GM10847 (cell line): ENCODE data around the gene TMEM222.

Experiments
- POLR2A ChIP-seq: IDR thresholded peaks from 2 replicates; pipeline ENCODE4 v1.6.1; 2011; ENCODE audit not compliant: insufficient read length; ENCODE audit errors: extremely low read depth

Gene TMEM222

DNA sequence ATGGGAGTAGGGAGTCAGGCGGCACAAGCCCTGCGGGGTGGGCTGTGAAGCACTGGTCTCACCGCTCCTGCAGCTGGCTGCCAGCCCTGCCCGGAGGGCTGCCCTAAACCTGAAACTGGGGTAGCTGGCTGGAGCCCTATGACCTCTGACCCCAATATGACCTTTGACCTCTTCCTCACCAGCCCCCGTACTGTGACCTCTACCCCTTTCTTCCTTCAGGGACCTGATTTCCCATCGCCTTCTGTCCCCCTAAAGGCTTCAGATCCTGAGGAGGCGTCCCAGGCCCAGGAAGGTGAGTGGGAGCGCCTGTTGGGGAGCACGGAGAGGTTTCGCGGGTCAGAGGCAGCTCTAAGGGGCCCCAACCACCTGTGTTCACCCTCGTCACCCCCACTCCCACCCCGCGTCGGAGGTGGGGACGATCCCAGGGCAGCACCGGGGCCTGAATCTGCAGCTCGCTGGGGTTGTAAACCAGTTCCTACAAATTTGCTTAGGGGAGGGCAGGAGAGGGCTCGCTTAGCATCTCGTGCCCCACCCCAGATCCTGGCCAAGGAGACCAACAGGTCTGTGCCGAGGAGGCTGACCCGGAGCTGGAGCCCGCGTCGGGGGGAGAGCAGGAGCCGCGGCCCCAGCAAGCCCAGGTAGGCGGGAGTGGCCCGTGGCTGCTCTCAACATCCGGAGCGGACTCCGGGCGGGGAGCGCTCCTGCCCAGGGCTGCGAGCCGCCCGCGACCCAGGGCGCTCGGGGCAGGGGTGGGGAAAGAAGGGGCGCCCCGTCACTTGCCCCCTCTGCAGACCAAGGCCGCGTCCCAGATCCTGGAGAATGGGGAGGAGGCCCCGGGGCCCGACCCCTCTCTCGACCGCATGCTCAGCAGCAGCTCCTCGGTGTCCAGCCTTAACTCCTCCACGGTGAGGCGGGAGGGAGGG is 27.2 kb downstream of the TMEM222 start:
- no peak for TF ChIP-seq POLR2A

GRCh38 chr1:27349784-27350662 is 28.1 kb downstream of the TMEM222 start:
- TF ChIP-seq POLR2A, result no peak

DNA sequence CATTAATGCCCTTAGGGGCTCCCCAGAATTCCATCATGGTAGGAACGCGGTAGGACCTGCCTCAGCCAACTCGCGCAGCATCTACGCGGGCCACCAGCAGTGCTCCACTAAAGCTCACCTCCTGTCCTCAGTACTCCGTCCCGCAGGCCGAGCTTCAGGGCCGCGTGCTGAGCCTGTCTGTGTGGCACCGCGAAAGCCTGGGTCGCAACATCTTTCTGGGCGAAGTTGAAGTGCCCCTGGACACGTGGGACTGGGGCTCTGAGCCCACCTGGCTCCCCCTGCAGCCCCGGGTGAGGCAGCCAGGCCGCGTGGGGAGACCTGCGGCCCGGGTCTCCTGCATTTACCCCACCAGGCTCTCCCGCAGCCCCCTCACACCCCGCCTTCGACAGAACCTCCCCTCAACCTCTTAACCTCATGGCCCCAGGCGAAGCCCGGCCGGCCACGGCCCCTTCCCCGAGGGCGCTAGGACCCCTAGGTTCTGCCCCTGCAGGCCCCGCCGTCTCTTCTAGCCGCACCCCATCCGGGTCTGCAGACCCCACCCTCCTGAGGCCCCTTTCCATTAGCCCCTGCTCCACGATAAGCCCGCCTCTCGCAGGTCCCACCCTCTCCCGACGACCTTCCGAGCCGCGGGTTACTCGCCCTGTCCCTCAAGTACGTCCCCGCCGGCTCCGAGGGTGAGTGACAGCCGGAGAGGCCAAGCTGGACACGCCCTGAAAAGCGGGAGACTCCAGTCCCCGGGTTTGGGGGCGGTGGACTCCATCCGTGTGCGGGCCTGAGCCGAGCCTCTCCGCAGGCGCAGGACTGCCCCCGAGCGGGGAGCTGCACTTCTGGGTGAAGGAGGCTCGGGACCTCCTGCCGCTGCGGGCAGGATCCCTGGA is 28.9 kb downstream of the TMEM222 start:
- no peak for TF ChIP-seq POLR2A

GRCh38 chr1:27351541-27352107 is 29.7 kb downstream of the TMEM222 start:
- no peak for TF ChIP-seq POLR2A

DNA sequence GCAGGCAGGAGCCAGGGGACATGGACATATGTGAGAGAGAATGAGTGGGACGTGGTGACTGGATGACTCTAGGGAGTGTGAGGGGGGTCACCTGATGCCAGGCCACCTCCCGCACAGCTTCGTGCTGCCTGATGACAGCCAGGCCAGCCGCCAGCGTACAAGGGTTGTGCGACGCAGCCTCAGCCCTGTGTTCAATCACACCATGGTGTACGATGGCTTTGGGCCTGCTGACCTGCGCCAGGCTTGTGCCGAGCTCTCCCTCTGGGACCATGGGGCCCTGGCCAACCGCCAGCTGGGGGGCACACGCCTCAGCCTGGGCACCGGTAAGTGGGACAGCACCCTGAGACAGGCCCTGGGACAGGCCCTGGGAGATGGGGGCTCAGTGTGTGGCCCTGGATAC is 31.2 kb downstream of the TMEM222 start:
- no peak for TF ChIP-seq POLR2A

- no peak for TF ChIP-seq POLR2A
Observed at GRCh38 chr1:27353629-27354028, 31.7 kb downstream of the TMEM222 start.

- no peak for TF ChIP-seq POLR2A
Observed at GRCh38 chr1:27355683-27356082, 33.7 kb downstream of the TMEM222 start.

GRCh38 chr1:27356277-27356618 is 34.3 kb downstream of the TMEM222 start:
- no peak for TF ChIP-seq POLR2A

DNA sequence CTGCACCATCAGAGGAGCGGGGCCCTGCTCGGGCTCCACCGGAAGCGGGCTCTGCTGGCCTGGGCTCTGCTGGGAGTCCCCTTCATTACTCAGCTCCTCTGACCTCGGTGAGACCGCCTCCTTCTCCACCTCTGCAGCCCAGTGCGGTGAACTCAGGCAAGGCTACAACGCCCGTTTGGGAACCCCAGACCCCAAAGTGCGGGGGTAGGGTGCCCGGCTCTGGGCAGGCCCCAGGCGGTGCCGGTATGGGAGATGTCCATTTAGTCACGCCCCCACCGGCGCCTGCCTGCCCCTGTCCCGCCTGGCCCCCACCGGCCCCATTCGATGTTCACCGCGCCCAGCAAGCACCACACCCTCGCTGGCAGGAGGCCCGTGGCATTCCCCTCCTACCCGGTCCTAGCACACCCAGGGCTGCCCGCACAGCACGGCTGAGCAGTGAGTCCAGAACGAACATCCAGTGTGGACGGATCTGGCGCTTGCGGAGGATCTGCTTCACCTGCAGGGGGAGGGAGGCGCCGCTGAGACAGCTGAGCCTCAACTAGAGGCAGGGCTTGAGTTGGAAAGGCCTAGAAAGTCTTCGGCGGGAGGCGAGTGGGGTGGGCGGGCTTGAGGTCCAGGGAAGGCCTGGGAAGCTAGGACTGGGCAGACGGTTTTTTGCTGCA is 34.8 kb downstream of the TMEM222 start:
- TF ChIP-seq POLR2A, result no peak

GRCh38 chr1:27357281-27358037 is 35.5 kb downstream of the TMEM222 start:
- TF ChIP-seq POLR2A, result no peak

DNA sequence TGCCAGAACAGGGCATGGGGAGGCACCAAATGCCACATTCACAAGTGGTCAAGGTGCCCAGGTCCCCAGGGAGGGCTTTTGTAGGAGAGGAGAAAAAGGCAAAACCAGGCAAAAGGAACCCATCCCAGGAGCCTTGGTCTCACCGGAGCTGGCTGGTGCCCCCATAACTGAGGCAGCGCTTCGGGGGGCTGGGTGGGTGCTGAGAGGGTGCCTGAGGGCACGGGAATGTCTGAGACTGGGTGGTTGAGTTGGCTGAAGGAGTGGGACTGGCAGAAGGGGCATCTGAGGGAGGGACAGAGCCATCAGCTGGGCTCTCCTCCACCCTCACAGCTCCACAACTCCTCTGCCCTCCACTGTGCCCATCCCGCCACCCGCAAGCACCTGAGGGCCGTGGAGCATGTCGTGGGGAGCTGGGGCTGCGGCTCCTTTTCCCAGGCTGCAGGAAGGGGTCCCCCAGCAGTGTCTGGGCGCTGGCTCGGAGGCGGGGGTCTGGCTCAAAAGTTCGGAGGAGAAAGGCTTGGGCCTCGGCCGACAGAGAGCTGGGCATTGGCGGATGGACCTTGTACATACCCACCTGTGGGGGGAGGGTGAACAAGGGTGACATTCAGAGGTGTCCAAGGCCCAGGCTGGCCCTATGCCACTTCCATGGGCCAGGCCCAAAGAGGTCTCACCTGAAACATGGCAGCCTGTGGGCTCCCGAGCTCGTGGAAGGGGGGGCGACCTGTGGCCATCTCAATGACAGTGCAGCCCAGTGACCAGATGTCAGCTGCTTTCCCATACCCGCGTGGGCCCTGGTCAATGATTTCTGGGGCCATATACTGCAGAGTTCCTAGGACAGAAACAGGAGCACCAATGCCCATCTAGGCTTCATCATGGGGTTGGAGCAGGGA is 36.3 kb downstream of the TMEM222 start:
- TF ChIP-seq POLR2A, result no peak

DNA sequence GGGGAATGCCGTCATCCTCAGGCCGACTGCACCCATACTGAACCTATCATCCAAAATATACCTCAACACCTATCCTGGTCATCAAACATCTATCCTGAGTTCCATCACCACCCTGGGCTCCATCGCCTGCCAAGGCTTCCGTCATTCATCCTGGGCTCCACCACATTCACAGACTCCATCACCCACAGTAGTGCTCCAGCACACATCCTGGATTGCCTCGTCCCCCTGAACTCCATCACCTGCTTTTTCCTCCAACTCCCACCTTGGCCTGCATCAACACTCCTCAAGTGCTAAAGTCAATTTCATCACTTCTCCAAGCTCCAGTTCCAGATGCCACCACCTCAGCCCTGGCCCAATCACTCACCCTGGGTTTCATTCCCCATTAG is 37.0 kb downstream of the TMEM222 start:
- TF ChIP-seq POLR2A, result no peak

DNA sequence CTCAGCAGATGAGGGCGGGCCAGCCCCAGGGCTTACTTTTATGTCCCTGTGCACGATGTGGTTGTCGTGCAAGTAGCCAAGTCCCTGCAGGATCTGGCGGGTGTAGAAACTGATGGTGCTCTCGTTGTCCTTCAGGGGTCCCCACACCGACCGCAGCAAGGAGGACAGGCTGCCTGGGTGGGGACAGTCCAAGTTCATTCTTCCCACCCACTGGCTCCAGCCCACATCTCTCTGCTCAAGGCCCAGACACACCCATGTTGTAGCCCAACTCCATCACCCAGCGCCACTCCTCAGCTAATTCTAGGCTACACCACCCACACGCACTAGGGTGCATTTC is 37.8 kb downstream of the TMEM222 start:
- TF ChIP-seq POLR2A, result no peak
